GM21381 (cell line): ENCODE measurements around the gene E2F3.

Experiments
- ATAC-seq: cut with Tn5 transposase; IDR thresholded peaks from one replicate; pipeline ENCODE4 v1.9.1; 2021; ENCODE audit warnings: mild to moderate bottlenecking, moderate library complexity; ENCODE audit not compliant: unreplicated experiment

The E2F3 gene

DNA sequence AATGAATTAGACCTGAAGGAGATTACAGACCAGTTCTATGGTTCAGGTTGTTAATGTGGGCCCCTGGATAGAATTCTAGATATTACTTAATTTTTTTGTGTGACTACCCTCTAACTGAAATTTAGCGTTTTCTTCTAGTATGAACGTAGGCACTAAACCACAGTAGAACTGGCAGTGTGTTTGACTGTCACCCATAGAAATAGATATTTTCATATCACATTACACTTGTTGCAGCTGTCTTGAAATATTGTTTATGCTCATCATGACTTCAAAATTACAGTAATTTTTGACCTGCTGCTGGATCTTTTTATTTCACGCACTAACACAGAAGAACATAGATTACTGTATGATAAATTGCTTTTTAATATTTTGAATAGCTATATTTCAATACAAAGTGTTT, 31.6 kb downstream of the E2F3 start:
- no peak for ATAC-seq

DNA sequence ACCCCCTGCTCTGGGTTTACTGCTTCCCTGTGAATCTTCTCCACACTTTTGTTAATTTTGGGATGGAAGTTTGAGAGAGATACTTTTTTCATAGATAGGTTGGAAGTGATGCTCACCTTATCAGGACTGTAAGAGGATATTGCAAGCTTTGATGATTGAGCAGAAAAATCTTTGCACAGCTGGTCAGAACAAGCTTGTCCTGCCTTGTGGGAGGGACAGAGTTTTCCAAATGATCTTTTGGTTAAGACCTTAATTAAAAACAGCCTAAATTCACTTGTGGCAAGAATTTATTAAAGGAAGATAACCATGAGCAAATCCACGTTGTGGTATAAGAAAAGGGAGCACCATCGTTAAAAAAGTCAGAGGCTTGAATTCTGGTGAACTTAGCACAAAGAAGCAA, 32.2 kb downstream of the E2F3 start:
- no peak for ATAC-seq

DNA sequence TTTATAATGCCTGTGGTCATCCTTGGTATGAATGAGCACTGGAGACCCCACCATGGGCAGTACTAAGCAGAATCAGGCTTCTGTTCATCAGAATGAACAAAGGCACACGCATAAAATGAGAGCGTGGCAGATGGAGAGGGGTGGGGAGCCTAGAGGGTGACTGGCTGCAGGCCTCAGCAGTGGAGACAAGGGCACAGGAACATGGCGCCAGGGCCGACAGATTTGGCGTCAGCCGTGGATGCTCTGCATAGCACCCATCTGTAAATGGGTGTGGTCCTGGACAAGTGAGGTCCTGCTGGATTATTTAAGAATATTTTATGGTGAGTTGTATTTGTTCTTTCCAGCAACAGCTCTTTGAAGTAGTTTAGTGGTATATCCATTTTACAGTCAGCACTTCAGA, 33.1 kb downstream of the E2F3 start:
- ATAC-seq, result no peak

- no peak for ATAC-seq
Observed at GRCh38 chr6:20436719-20437118, 35.0 kb downstream of the E2F3 start.

GRCh38 chr6:20437639-20438038, 36.0 kb downstream of the E2F3 start:
- no peak for ATAC-seq

DNA sequence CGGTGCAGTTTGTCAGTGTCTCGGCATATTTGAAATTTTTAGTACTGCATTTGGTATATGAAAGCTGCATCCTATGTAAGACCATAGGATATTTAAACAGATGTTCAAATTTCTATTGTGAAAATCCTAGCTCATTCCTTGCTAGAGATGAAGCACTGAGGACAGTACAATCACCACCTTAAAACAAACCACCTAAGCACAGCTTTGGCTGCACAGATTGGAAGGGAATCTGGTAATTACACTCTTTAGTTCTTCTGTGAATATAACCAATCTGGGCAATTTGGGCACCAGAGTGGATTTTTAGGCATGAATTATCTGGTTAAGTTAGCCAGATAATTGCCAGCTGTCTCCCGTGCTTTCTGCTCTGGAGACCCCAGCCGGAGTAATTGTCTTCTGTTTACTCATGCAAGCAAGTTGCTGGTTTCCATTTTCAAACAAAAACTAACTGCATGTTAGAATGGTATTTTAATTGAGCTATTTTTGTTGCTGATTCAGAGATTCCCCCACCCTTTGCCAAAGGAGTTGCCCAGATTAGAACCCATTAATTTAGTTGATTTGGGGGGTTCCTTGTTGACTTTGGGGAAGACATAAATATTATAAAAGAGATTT, 36.9 kb downstream of the E2F3 start:
- ATAC-seq, result no peak

- ATAC-seq, result no peak
Observed at GRCh38 chr6:20439558-20439957, 37.9 kb downstream of the E2F3 start.

GRCh38 chr6:20440296-20440695, 38.6 kb downstream of the E2F3 start:
- ATAC-seq, result no peak

GRCh38 chr6:20441236-20441635, 39.6 kb downstream of the E2F3 start:
- no peak for ATAC-seq

- no peak for ATAC-seq
Observed at GRCh38 chr6:20441921-20442320, 40.2 kb downstream of the E2F3 start.

GRCh38 chr6:20444786-20445271, 43.1 kb downstream of the E2F3 start:
- no peak for ATAC-seq

GRCh38 chr6:20447157-20447556, 45.5 kb downstream of the E2F3 start:
- no peak for ATAC-seq

DNA sequence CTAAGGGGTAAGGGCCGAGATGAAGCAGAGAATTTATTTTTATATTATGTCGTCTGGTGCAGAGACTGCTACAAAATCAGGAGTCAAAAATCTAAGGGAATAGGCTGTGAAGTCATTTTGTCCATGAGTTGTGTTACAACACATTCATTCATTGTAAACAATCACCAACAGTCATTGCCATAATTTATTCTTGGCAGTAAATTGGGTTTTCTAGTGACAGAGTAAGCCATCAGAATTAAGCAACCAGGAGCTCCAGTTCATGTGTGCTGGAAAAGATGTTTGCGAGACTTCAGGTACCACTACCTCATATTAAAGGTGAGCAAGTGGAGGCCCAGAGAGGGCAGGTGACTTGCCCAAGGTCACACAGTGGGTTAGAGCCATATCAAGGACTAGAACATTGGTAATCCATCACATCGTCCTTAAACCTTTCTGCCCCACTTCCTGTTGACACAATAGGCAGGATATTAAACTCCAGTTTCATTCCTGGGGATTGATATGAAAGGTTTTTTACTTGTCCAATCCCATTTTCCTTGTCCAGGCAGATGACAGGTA, 46.0 kb downstream of the E2F3 start:
- no peak for ATAC-seq

- no peak for ATAC-seq
Observed at GRCh38 chr6:20448828-20449227, 47.1 kb downstream of the E2F3 start.

DNA sequence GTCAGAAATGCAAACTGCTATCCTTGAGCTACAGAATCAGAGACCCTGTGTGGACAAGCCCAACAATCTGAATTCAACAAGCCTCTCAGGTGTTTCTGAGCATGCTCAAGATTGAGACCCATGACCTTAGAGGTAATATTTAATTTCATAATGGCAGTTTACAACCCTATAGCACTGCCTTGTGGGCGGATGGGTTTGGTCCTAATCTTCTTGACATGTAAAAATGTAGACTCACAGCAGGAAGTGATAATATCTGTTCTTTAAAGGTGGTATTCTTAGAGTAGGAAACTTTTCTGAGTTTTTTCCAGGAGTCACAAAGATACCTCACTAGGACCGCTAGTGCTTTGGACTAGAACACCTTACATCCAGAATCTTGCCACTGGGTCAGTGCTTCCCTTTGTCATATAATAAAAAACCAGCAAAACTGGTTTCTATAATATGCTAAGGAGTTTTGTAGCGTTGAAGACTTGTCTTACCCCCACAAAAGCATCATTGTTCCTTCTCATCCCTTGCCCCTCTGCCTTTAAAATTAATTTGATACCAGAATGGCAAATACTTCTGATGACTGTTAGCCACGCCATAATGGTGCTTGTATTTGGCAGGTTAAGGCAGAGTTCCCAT, 52.6 kb downstream of the E2F3 start:
- ATAC-seq, result no peak

DNA sequence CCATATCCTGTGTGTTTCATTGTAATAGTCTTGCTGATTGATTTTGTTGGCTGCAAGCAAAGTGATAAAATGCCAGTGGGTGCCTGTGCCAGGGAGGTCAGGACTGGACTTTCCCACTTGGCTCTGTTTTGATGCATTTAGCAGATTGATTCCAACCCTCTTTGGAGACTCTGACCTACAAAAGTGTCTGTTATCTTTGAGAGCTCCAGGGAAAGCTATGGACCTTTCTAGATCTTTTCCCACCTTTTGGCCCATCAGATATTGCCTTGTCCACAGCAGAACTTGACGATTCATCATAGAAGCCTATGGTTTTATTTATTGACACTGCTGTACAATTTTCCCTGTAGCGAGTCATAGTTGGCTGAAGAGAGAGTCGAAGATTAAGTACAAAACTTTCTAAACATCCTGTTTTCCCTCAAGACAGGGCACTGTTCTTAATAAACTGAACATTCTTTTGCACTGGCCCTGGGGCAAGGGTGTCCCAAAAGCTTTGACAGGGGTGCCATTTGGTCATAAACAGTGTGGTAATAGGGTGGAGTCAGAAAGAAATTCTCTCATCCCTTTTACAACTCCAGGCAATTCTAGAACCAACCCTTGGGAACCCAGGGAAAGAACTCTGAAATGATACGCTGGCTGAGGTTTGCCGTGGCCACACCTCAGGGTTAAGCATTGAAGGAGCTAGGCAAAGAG, 53.7 kb downstream of the E2F3 start:
- no peak for ATAC-seq

- no peak for ATAC-seq
Observed at GRCh38 chr6:20458027-20458894, 56.6 kb downstream of the E2F3 start.

DNA sequence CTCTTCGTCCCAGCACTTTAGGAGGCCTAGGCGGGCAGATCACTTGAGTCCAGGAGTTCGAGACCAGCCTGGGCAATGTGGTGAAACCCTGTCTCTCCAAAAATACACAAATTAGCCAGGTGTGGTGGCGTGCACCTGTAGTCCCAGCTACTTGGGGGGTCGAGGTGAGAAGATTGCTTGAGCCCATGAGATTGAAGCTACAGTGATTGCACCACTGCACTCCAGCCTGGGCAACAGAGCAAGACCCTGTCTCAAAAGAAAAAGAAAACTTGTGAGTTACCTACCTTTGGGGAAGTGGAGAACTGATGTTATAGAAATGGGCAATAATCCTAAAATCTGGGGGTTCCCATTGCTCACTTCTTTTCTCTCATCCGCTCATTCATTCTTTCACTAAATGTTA, 58.0 kb downstream of the E2F3 start:
- ATAC-seq, result no peak

- no peak for ATAC-seq
Observed at GRCh38 chr6:20461576-20461975, 59.9 kb downstream of the E2F3 start.

- ATAC-seq, result peak; percentile 61
Observed at GRCh38 chr6:20463396-20463795, 61.7 kb downstream of the E2F3 start.

GRCh38 chr6:20464041-20464440, 62.4 kb downstream of the E2F3 start:
- ATAC-seq, result no peak
